ENCODE data around the gene CHCHD3. TPM values are rescaled to one million over a fixed set of nuclear protein-coding genes. Genes with fewer than 3 reads are reported as not detected.
A peak's percentile ranks its signal among the peaks of the same experiment; 100 is the strongest.

CHCHD3 gene
- polyA plus RNA-seq, 1 donor, result 56.8 TPM

DNA sequence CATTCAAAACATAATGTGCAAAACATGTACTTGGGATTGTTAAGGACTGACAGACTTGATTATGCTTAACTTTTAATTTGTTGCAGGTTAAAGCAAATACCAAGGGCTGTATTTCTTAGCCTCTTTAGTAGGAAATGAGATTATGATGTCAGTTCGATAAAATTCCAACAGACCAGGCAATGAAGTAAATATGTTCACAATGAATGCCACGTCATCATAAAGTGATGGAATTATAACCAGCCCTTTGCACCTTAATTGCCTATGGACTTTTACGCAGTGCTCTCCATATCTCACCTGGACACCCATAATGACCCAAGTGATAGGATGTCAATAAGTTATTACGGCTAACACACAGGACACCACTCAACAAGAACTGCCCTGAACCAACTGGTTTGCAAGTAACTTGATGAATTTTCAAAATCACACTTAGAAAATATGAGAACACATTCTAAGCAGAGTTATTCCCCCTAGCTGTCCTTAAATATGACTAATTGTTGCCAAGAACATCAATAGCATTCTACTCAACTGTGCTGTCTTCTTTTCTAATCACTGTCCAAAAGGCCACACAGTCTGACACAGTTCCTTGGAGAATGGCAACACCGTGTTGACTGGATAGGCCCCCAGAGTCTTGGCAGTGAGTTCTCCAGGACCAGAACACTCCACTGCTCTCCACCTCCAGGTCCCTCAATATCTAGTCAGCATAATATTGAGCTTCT, 115.0 kb downstream of the CHCHD3 start:
- Histone ChIP-seq H3K9me3 (ENCODE audit: control insufficient read depth, low read depth, low read length) (no peaks in the 10 kb centered on the region), H3K27ac (ENCODE audit: low read length) (no peak overlapping the region), H3K4me1 (ENCODE audit: control insufficient read depth, insufficient read depth, low read length) (no peaks in the 10 kb centered on the region), H3K36me3 (ENCODE audit: control insufficient read depth, insufficient read depth, low read length) (no peaks in the 10 kb centered on the region), H3K4me3 (ENCODE audit: low read length) (no peak overlapping the region), H3K27me3 (ENCODE audit: control insufficient read depth, insufficient read depth, low read length) (no peaks in the 10 kb centered on the region)
- DNase-seq, result peak; percentile 37 to 79
- 60% methylated on average over 2 of the region's 5 CpGs for WGBS (ENCODE audit: insufficient coverage, low lambda C conversion rate)

DNA sequence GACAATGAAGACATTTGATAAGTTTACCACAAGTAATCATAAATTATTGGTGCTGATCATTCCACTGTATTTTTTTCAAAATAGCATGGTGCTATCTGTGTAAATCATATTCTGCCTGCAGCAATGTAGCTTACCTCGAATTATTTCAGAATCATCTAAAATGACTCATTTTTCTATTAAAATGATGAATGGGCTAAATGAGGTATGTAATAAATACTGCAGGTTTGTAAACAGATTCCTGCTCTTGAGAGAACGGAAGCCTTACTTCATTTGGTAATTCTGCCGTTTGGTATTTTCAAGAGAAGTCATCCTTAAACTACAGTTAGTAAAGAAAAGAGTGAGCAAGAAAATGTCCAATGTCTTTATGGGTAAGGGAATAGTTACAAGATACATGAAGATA, 115.9 kb downstream of the CHCHD3 start:
- H3K27me3 ChIP-seq (ENCODE audit: control insufficient read depth, insufficient read depth, low read length), result no peaks in the 10 kb centered on the region
- H3K9me3 ChIP-seq (ENCODE audit: control insufficient read depth, low read depth, low read length), result no peaks in the 10 kb centered on the region
- no peaks in the 10 kb centered on the region for H3K4me1 ChIP-seq (ENCODE audit: control insufficient read depth, insufficient read depth, low read length)
- no peak overlapping the region for H3K27ac ChIP-seq (ENCODE audit: low read length)
- no peak for DNase-seq
- no peak overlapping the region for H3K4me3 ChIP-seq (ENCODE audit: low read length)
- H3K36me3 ChIP-seq (ENCODE audit: control insufficient read depth, insufficient read depth, low read length), result no peaks in the 10 kb centered on the region
- 93% methylated on average over 2 of the region's 3 CpGs for WGBS (ENCODE audit: insufficient coverage, low lambda C conversion rate)

DNA sequence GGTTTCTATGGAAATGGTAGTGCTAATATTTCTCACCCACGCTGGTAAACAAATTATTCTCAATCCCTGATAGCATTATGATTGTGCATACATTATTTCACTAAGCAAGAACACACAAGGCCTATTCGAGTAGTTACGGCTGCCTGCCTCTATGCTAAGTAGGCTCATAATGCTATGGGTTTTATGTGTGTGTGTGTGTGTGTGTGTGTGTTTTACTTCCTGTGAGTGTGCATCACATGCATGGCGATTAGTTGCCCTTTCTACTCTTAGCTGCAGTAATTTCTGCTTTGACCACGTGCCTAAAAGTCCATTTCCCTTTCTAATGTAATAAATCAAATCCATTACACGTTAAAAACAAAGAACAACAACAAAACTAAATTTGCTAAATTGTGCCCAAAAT, 117.0 kb downstream of the CHCHD3 start:
- no peaks in the 10 kb centered on the region for H3K4me1 ChIP-seq (ENCODE audit: control insufficient read depth, insufficient read depth, low read length)
- no peaks in the 10 kb centered on the region for H3K9me3 ChIP-seq (ENCODE audit: control insufficient read depth, low read depth, low read length)
- 50% methylated on average over 3 of the region's 6 CpGs for WGBS (ENCODE audit: insufficient coverage, low lambda C conversion rate)
- no peak overlapping the region for H3K27ac ChIP-seq (ENCODE audit: low read length)
- no peaks in the 10 kb centered on the region for H3K27me3 ChIP-seq (ENCODE audit: control insufficient read depth, insufficient read depth, low read length)
- no peak overlapping the region for H3K4me3 ChIP-seq (ENCODE audit: low read length)
- peak in 1 of 2 donors; percentile 18 for DNase-seq
- H3K36me3 ChIP-seq (ENCODE audit: control insufficient read depth, insufficient read depth, low read length), result no peaks in the 10 kb centered on the region

DNA sequence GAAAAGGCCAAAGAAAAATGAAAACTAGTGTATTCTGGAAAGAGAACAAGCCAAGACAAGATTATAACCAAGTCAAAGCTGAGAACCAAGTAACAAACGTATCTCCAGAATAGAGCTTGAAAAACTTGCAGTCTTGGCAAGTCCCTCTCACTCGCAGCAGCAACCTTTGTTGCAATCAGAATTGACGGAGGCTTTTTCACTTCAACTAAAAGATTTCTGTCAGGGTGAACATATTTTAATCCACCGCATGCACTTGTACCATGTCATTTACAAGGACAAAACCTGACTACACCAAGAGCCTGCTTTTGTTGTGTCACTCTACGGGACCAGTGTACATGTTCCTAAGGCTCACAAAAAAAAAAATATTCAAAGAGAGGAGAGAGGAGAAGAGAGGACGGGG, 122.0 kb downstream of the CHCHD3 start:
- H3K9me3 ChIP-seq (ENCODE audit: control insufficient read depth, low read depth, low read length), result no peaks in the 10 kb centered on the region
- H3K4me1 ChIP-seq (ENCODE audit: control insufficient read depth, insufficient read depth, low read length), result no peaks in the 10 kb centered on the region
- H3K36me3 ChIP-seq (ENCODE audit: control insufficient read depth, insufficient read depth, low read length), result no peaks in the 10 kb centered on the region
- no peak overlapping the region for H3K4me3 ChIP-seq (ENCODE audit: low read length)
- WGBS (ENCODE audit: insufficient coverage, low lambda C conversion rate), result 100% methylated on average over 4 of the region's 6 CpGs
- no peaks in the 10 kb centered on the region for H3K27me3 ChIP-seq (ENCODE audit: control insufficient read depth, insufficient read depth, low read length)
- no peak for DNase-seq
- no peak overlapping the region for H3K27ac ChIP-seq (ENCODE audit: low read length)

DNA sequence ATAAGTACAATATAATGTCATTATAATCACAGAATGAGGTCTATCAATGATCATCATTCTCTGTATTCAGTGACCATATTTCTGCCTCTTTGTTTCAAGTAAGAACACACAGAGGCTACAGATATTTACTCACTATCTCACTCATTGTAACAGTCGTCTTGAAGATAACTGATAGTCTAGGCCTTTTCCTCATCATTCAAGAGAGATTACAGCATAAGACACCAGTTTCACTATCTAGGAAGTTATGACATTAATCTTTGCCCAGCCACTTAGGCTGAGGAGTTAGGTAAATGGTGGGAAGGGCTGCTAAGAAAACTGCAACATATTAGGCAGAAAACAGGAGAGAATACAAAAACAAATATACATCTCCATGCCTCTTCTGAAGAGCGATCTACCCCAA, 125.3 kb downstream of the CHCHD3 start:
- 20% methylated on average over 1 of the region's 2 CpGs for WGBS (ENCODE audit: insufficient coverage, low lambda C conversion rate)

DNA sequence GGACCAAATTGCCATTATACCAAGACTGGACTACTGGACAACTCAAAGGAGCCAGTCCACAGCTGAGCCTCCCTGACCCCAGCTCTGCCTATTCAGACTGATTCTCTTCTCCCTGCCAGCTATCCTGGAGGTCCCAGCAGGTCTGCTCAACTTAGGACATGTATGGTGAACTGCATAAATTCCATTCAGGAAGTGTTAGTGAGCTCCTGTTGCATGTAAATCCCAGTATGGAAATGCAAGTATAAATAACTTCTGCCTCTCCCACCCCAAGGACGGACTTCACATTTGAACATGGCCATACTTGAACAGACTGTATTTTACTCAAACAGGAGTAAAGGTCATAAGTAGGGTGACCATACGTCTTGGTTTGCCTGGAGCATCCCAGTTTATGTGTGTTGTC, 128.4 kb downstream of the CHCHD3 start:
- Histone ChIP-seq H3K27ac (ENCODE audit: low read length) (no peak overlapping the region), H3K36me3 (ENCODE audit: control insufficient read depth, insufficient read depth, low read length) (no peaks in the 10 kb centered on the region), H3K4me3 (ENCODE audit: low read length) (no peak overlapping the region), H3K9me3 (ENCODE audit: control insufficient read depth, low read depth, low read length) (no peaks in the 10 kb centered on the region), H3K27me3 (ENCODE audit: control insufficient read depth, insufficient read depth, low read length) (no peaks in the 10 kb centered on the region), H3K4me1 (ENCODE audit: control insufficient read depth, insufficient read depth, low read length) (no peaks in the 10 kb centered on the region)
- DNase-seq, result no peak
- WGBS (ENCODE audit: insufficient coverage, low lambda C conversion rate), result no CpG with 5 or more reads among the region's 2 CpGs

More for the DNA sequence above, 125.3 kb downstream of the CHCHD3 start:
- Histone ChIP-seq H3K9me3 (ENCODE audit: control insufficient read depth, low read depth, low read length) (no peaks in the 10 kb centered on the region), H3K27ac (ENCODE audit: low read length) (no peak overlapping the region), H3K36me3 (ENCODE audit: control insufficient read depth, insufficient read depth, low read length) (no peaks in the 10 kb centered on the region), H3K4me1 (ENCODE audit: control insufficient read depth, insufficient read depth, low read length) (no peaks in the 10 kb centered on the region), H3K4me3 (ENCODE audit: low read length) (no peak overlapping the region), H3K27me3 (ENCODE audit: control insufficient read depth, insufficient read depth, low read length) (no peaks in the 10 kb centered on the region)
- no peak for DNase-seq

DNA sequence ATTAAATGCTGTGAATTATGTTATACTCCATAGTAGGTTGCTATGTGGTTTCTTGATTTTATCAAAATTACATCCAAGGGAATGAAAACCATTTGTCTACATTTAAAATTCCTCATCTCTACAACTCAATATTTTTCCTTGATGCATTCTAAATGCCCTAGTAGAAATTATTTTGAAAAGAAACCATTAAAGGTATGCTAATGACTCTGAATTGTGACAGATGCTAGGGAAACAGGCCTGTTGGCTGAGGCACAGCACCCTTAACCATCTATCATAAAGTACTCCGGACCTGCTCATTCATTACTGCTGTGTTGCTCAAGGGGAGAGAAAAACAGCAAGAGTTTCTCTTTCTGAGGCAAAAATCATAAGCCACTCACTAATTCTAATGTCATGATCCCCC, 131.2 kb downstream of the CHCHD3 start:
- Histone ChIP-seq H3K36me3 (ENCODE audit: control insufficient read depth, insufficient read depth, low read length) (no peaks in the 10 kb centered on the region), H3K4me3 (ENCODE audit: low read length) (no peak overlapping the region), H3K9me3 (ENCODE audit: control insufficient read depth, low read depth, low read length) (no peaks in the 10 kb centered on the region), H3K27ac (ENCODE audit: low read length) (no peak overlapping the region), H3K4me1 (ENCODE audit: control insufficient read depth, insufficient read depth, low read length) (no peaks in the 10 kb centered on the region), H3K27me3 (ENCODE audit: control insufficient read depth, insufficient read depth, low read length) (no peaks in the 10 kb centered on the region)
- DNase-seq, result no peak
- WGBS (ENCODE audit: insufficient coverage, low lambda C conversion rate), result no CpG with 5 or more reads among the region's 1 CpG

DNA sequence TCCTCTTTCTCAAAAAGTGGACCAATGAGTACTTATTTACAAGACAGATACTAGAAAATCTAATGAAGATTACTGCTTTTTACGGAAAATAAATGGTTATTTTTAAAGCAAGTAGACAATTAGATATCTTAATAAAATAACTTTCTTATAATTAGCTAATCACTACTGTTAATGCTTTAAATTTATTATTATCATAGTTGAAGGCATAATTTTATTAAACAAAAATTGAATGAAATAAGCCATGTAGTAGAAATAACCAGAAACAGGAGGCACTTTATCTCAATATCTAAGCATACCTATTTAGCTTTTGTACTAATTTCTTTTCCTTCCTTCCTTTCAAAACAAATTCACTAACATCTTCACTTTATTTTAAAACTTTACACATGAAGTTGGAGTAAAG, 134.9 kb downstream of the CHCHD3 start:
- Histone ChIP-seq H3K27me3 (ENCODE audit: control insufficient read depth, insufficient read depth, low read length) (no peaks in the 10 kb centered on the region), H3K4me1 (ENCODE audit: control insufficient read depth, insufficient read depth, low read length) (no peaks in the 10 kb centered on the region), H3K4me3 (ENCODE audit: low read length) (no peak overlapping the region), H3K9me3 (ENCODE audit: control insufficient read depth, low read depth, low read length) (no peaks in the 10 kb centered on the region), H3K36me3 (ENCODE audit: control insufficient read depth, insufficient read depth, low read length) (no peaks in the 10 kb centered on the region), H3K27ac (ENCODE audit: low read length) (no peak overlapping the region)
- WGBS (ENCODE audit: insufficient coverage, low lambda C conversion rate), result 88% methylated on average over 1 of the region's 1 CpG
- no peak for DNase-seq

DNA sequence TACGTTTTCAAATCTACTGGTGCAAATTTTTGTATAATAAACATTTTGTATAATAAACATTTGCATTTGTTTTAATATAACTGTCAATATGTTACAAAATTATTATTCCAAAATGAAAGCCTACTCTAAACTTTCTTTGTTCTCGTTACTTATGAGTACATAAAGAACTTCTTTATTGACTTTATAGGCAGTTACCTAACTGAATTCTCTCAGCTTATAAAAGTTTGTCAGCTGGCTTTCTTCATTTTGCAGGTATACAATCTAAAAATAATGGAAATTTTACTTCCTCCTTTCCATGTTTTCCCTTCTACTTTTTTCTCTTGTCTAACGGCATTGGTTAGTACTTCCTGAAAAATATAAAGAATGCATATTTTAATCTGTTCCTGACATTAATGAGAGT, 137.1 kb downstream of the CHCHD3 start:
- no peaks in the 10 kb centered on the region for H3K9me3 ChIP-seq (ENCODE audit: control insufficient read depth, low read depth, low read length)
- no peaks in the 10 kb centered on the region for H3K4me1 ChIP-seq (ENCODE audit: control insufficient read depth, insufficient read depth, low read length)
- H3K27ac ChIP-seq (ENCODE audit: low read length), result no peak overlapping the region
- H3K27me3 ChIP-seq (ENCODE audit: control insufficient read depth, insufficient read depth, low read length), result no peaks in the 10 kb centered on the region
- H3K36me3 ChIP-seq (ENCODE audit: control insufficient read depth, insufficient read depth, low read length), result no peaks in the 10 kb centered on the region
- no peak overlapping the region for H3K4me3 ChIP-seq (ENCODE audit: low read length)
- 93% methylated on average over 3 of the region's 3 CpGs for WGBS (ENCODE audit: insufficient coverage, low lambda C conversion rate)
- DNase-seq, result no peak

DNA sequence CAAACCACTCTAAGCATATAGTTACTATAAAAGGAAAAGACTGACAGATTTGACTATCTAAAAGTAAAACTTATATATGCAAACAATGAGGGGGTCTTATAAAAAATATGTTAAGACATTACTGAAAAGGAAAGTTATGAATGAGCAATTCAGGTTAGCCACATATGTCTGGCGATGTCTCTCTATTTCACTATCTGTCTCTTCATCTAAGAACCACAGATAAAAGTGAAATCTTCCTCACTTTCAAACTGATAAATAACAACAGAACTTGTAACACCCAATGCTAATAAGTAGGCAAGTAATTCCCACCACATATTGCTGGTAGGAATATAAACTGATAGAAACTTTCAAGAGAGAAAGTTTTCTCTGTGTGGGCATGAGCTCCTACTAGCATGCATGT, 138.2 kb downstream of the CHCHD3 start:
- Histone ChIP-seq H3K4me3 (ENCODE audit: low read length) (no peak overlapping the region), H3K9me3 (ENCODE audit: control insufficient read depth, low read depth, low read length) (no peaks in the 10 kb centered on the region), H3K4me1 (ENCODE audit: control insufficient read depth, insufficient read depth, low read length) (no peaks in the 10 kb centered on the region), H3K27ac (ENCODE audit: low read length) (no peak overlapping the region), H3K36me3 (ENCODE audit: control insufficient read depth, insufficient read depth, low read length) (no peaks in the 10 kb centered on the region), H3K27me3 (ENCODE audit: control insufficient read depth, insufficient read depth, low read length) (no peaks in the 10 kb centered on the region)
- WGBS (ENCODE audit: insufficient coverage, low lambda C conversion rate), result no CpG with 5 or more reads among the region's 1 CpG
- DNase-seq, result no peak

DNA sequence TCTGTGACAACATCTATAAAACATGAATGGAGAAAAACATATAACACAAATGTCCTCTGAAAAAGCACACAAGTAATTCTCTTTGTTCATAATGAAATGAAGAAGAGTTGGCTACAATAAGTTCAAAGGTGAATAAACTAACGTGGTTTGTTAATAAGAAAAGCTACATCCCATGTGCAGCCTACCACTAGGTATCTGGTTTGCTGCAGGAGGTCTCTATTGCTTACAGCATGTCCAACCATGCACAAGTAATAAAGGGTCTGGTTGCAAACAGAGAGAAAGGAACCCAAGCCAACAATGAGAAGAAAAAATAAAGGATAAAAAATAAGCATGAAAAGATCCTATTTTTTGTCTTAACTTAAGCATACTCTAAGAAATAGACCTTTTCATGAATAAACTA, 139.2 kb downstream of the CHCHD3 start:
- H3K27ac ChIP-seq (ENCODE audit: low read length), result no peak overlapping the region
- H3K9me3 ChIP-seq (ENCODE audit: control insufficient read depth, low read depth, low read length), result no peaks in the 10 kb centered on the region
- H3K4me1 ChIP-seq (ENCODE audit: control insufficient read depth, insufficient read depth, low read length), result no peaks in the 10 kb centered on the region
- H3K4me3 ChIP-seq (ENCODE audit: low read length), result no peak overlapping the region
- DNase-seq, result no peak
- 80% methylated on average over 1 of the region's 1 CpG for WGBS (ENCODE audit: insufficient coverage, low lambda C conversion rate)
- no peaks in the 10 kb centered on the region for H3K27me3 ChIP-seq (ENCODE audit: control insufficient read depth, insufficient read depth, low read length)
- H3K36me3 ChIP-seq (ENCODE audit: control insufficient read depth, insufficient read depth, low read length), result no peaks in the 10 kb centered on the region
